NCI-H2196 (cell line): ENCODE results near the gene NEK7.
"Not testable (repeated sequence)": the region's sequence is repeated elsewhere in the genome, so short reads cannot be mapped to it uniquely, and the experiment has no call there.

Experiments
- DNase-seq: peaks from one replicate; lab custom pipeline; 2025; ENCODE audit not compliant: unreplicated experiment; lab: John Stamatoyannopoulos, UW

The NEK7 gene

DNA sequence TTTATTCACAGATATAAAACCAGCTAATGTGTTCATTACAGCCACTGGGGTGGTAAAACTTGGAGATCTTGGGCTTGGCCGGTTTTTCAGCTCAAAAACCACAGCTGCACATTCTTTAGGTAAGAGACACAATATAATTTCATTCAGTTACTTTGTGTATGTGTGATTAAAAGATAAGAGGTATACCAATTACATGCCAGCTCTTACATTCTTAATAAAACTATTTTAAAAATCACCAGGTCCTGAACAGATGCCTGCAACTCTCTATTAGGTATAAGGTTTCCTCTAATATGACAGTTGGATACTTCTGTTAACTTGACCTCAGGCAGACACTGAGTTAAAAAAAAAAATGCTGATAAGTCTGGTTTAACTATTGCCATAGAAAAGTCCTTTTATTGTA, 122.1 kb downstream of the NEK7 start:
- no peak for DNase-seq

GRCh38 chr1:198280080-198280479, 123.3 kb downstream of the NEK7 start:
- no peak for DNase-seq

DNA sequence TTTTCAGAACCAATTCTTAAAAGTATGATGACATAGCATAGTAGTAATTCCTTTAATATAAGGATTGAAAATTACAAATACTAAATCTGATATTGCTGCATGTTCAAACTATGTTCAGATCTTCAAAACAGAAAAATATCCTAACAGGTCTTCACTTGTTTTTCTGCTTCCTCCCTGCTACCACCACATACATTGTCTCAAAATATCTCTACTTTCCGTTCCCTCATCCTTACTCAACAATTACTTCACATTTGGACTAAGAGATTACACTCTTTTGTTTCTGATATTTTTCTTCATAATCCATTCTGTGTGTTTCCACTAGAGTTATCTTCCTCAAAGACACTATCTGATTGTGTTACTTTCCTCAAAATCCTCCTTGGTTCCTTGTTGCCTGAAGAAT, 125.1 kb downstream of the NEK7 start:
- no peak for DNase-seq

- no peak for DNase-seq
Observed at GRCh38 chr1:198283222-198283621, 126.4 kb downstream of the NEK7 start.

- no peak for DNase-seq
Observed at GRCh38 chr1:198287916-198288315, 131.1 kb downstream of the NEK7 start.

- DNase-seq = no peak
Observed at GRCh38 chr1:198290089-198290683, 133.4 kb downstream of the NEK7 start.

GRCh38 chr1:198291036-198291435, 134.2 kb downstream of the NEK7 start:
- no peak for DNase-seq

DNA sequence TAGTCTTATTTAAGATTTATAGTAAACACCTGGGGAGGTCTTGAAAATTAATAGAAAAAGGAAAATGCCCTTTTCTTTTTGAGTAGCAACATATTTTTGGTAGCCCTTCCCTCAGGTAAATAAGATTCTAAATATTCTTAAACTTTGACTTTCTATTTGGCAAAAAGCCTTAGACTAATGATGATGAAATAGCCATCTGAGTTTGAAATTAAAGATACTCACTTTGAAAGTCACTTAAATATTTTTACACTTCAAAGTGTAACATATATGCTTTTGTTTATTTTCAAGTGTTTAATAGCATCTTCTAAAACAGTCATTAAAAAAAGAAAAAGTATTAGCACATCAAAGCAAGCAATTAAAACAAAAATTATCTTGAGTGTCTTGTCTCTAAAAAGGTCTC, 135.1 kb downstream of the NEK7 start:
- no peak for DNase-seq

GRCh38 chr1:198295225-198295624, 138.4 kb downstream of the NEK7 start:
- no peak for DNase-seq

GRCh38 chr1:198295971-198296370, 139.2 kb downstream of the NEK7 start:
- no peak for DNase-seq

GRCh38 chr1:198297281-198297680, 140.5 kb downstream of the NEK7 start:
- DNase-seq = no peak

GRCh38 chr1:198298640-198299039, 141.8 kb downstream of the NEK7 start:
- DNase-seq = no peak

- no peak for DNase-seq
Observed at GRCh38 chr1:198300451-198300850, 143.7 kb downstream of the NEK7 start.

DNA sequence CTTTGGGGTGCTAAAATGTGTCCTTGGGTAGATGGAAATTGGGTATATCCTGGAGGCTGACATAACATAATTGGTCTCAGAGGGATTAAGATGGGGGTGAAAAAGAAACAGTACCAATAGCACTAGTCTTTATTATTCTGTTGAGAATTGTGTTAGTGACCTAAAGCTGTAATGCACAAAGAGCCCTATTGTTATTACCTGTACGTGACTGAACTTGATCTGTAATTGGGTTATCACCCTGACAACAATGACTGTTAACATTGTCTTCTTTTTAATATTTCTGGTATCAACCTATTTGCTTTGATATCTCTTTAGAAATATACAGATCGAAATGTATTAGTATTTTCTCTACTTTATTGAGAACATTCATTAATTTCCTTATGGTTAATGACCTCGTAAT, 147.6 kb downstream of the NEK7 start:
- DNase-seq = no peak

GRCh38 chr1:198314817-198315216, 158.0 kb downstream of the NEK7 start:
- not testable (repeated sequence) for DNase-seq

- DNase-seq = not testable (repeated sequence)
Observed at GRCh38 chr1:198315331-198315730, 158.5 kb downstream of the NEK7 start.

GRCh38 chr1:198316546-198317100, 159.8 kb downstream of the NEK7 start:
- DNase-seq = no peak

- DNase-seq = no peak
Observed at GRCh38 chr1:198318085-198318484, 161.3 kb downstream of the NEK7 start.

- DNase-seq = no peak
Observed at GRCh38 chr1:198320759-198321158, 164.0 kb downstream of the NEK7 start.

GRCh38 chr1:198326232-198326631, 169.4 kb downstream of the NEK7 start:
- DNase-seq = no peak

- no peak for DNase-seq
Observed at GRCh38 chr1:198326915-198327314, 170.1 kb downstream of the NEK7 start.

DNA sequence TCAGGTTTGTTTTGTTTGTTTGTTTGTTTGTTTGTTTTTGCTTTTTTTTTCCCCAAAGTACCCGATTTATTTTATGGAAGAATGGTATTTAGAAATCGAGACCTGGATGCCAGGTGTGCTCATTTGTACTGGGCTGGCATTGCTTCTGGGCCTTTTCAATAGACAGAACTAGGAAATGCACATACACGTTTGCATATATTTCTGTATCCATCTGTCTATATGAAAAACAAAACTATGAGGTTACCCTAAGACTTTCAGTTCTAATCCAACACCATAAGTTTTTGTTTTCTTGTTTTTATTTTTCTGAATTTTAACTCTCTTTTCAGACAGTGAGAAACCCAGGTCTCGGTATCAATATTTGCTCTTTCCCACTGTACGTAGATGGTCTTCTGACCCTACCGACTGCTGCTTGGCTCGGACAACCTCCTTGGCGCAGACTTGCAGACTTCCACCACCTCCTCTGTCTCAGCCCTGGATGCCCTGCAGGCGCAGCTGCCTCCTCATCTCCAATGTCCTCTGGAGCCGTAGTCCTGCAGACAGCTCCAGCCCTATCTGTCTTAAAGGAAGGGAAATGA, 171.7 kb downstream of the NEK7 start:
- no peak for DNase-seq
